ENCODE results near the gene CDC42BPB.

DNA sequence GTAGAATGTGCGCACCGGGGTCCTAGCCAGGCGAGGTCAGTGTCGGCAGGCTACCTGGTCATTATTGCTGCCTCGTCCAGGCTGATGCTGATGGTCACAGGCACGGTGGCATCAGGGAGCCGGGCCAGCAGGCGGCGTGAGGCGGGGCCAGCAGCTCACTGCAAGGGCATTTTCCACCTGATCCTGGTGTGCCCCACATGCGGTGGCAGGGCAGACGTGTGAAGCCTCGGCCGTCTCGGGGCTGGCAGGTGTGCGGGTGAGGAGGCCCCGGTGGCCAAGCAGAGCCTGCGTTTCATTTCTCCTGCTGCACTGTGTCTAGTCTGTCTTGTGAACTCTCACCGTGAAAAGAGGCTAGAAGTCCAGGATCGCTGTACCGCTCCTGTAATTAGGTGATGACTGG is 146.9 kb downstream of the CDC42BPB start:
- TF ChIP-seq, protein P1, sequence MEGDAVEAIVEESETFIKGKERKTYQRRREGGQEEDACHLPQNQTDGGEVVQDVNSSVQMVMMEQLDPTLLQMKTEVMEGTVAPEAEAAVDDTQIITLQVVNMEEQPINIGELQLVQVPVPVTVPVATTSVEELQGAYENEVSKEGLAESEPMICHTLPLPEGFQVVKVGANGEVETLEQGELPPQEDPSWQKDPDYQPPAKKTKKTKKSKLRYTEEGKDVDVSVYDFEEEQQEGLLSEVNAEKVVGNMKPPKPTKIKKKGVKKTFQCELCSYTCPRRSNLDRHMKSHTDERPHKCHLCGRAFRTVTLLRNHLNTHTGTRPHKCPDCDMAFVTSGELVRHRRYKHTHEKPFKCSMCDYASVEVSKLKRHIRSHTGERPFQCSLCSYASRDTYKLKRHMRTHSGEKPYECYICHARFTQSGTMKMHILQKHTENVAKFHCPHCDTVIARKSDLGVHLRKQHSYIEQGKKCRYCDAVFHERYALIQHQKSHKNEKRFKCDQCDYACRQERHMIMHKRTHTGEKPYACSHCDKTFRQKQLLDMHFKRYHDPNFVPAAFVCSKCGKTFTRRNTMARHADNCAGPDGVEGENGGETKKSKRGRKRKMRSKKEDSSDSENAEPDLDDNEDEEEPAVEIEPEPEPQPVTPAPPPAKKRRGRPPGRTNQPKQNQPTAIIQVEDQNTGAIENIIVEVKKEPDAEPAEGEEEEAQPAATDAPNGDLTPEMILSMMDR (IDR thresholded peaks at IDR 0.05; ENCODE audit: low read depth, low read length, poor library complexity, severe bottlenecking), result no peak
- TF ChIP-seq EZH2phosphoT487 (IDR thresholded peaks at IDR 0.05; ENCODE audit: borderline replicate concordance, low read length), result no peak

Data from DOHH2 (cell line).